ENCODE data around the gene DGCR6L.

GRCh38 chr22:20354238-20354975, 34.5 kb upstream of the DGCR6L start:
- TF ChIP-seq CTCF (conservative IDR thresholded peaks at IDR 0.05; ENCODE audit: low read length), result no peak
- no peak for TF ChIP-seq EZH2phosphoT487 (IDR thresholded peaks at IDR 0.05; ENCODE audit: borderline replicate concordance, low read depth, low read length)

Data from OCI-LY7 (cell line).